T-helper 2 cell (primary cell): ENCODE measurements around the gene PTPRN2.
A peak's percentile ranks its signal among the peaks of the same experiment; 100 is the strongest.

Source experiments
- DNase-seq, 5 experiments: peaks; one replicate each; pipeline versions ENCODE4 v3.0.0 to v3.0.0-alpha.2; 2012 to 2022

Gene PTPRN2

DNA sequence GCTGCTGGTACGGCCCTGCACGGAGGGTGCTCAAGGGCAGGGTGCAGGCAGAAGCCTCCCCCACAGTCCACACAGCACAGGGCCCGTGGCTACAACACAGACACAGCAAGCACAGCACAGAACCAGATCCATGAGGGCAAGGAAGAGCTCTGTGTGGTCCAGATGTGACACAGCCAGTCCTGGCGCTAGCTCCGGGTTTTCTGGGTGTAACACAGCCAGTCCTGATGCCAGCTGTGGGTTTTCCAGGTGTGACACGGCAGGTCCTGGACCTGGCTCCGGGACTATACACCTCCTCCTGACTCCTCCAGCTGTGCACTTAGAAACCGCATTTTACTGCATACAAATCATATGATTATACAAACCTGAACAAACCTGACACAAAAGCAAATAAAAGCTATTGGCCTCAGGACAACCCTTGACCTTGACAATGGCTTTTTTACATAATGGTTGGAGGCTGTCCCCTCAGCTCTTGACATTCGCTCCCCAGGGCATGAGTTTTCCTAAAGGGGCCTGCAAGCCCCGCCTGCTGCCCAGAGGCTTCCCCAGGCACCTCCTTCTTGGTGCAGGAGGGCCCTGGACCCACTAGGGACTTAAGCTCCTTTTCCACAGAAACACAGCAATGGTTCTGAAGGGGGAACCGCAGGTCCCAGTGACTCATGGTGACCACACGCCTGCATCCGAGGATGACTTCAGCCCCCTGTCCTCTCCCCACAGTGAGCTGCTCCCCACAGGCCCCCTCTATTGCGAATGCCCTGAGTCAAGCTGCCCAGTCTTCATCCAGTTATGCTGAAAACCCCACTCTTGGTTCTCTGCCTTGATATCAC is 209.6 kb downstream of the PTPRN2 start:
- DNase-seq, result no peak

DNA sequence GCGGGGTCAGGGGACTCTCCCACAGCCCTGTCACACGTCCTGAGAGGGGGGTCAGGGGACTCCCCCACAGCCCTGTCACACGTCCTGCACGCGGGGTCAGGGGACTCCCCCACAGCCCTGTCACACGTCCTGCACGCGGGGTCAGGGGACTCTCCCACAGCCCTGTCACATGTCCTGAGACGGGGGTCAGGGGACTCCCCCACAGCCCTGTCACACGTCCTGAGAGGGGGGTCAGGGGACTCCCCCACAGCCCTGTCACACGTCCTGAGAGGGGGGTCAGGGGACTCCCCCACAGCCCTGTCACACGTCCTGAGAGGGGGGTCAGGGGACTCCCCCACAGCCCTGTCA is 210.8 kb downstream of the PTPRN2 start:
- DNase-seq, result peak in 1 of 5 experiments; percentile 32

- DNase-seq, result peak in 2 of 5 experiments; percentile 17 to 44
These were observed 211.3 kb downstream of the PTPRN2 start for GRCh38 chr7:158376146-158376838.

DNA sequence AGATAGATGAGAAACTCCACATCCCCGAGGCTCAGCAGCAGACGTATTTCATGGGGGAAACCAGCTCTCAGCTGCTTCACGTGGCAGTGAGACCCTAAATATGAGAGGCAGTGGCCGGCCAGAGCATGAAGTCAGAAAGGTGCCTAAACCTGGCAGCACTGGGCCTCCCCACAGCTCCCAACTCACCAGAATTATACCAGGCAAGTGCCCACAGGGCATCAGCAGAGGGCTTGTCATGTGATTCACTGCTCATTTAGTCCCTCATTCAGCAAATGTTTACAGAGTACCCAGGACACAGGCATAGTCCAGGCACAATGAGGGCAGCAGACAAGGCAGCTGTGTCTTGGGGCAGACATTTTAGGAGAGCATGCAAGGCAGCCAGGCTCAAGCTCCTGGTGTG is 212.6 kb downstream of the PTPRN2 start:
- DNase-seq, result no peak

DNA sequence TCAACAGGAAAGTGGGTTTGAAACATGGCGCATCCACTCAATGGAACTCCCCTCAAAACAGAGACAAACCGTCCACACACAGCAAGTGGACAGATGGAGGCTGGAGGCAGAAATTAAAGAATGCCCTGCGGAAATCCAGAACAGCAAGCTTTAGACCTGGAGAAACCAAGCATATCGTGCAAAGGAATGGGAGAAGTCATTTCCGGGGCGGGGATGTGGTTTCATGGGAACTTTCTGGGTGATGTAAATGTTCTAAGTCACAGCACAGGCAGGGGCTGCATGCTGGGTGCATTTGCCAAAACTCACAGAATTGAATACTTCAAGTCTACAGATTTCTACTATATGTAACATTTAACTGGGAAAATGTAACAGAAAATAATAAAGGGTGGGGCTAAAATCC is 213.0 kb downstream of the PTPRN2 start:
- no peak for DNase-seq

DNA sequence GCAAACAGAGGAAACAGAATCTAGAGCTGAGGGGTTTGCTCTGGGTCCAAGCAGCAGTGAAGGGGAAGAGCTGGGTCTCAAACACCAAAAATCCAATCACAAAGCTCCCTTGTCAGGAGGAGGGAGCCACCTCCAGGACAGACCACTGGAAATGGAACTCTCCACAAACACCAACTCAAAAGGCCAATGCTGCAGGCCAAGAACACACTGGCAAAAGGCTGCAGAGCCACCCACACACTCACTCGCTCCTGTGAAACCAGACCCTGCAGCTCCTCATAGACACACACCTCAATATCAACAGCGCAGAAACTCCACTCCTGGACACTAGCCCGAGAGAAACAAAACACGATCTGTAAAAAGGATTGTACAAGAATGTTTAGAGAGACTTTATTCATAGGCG is 213.5 kb downstream of the PTPRN2 start:
- DNase-seq, result no peak

DNA sequence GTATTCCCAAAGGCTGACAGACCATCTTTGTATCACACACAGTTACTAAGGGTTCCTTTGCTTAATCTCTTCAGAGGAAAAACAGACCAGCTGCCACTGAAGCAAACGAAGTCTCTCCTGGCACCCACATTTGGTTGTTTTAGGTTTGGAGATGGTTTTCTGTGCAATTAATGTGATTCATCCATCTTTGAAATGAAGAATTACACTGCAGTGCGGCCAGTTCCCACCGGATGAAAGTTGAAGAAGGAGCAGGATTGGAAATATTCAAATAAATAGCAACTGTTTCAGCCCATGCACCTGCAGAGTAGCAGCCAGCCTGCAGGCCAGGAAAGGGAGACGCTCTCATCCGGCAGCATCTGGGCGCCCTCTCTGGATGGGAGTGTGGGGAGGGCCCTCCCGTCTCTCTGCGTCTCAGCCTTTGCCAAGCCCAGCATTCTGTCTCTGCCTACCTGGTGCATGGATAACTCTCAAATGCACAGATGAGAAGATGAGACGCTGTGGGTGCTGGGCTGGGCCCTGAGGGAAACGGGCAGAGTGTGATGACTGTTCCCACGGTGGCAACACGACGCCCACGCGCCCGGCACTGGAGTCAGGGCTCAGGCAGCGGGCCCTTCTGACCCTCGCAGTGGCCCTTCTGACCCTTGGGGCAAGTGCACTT is 214.0 kb downstream of the PTPRN2 start:
- DNase-seq, result no peak

DNA sequence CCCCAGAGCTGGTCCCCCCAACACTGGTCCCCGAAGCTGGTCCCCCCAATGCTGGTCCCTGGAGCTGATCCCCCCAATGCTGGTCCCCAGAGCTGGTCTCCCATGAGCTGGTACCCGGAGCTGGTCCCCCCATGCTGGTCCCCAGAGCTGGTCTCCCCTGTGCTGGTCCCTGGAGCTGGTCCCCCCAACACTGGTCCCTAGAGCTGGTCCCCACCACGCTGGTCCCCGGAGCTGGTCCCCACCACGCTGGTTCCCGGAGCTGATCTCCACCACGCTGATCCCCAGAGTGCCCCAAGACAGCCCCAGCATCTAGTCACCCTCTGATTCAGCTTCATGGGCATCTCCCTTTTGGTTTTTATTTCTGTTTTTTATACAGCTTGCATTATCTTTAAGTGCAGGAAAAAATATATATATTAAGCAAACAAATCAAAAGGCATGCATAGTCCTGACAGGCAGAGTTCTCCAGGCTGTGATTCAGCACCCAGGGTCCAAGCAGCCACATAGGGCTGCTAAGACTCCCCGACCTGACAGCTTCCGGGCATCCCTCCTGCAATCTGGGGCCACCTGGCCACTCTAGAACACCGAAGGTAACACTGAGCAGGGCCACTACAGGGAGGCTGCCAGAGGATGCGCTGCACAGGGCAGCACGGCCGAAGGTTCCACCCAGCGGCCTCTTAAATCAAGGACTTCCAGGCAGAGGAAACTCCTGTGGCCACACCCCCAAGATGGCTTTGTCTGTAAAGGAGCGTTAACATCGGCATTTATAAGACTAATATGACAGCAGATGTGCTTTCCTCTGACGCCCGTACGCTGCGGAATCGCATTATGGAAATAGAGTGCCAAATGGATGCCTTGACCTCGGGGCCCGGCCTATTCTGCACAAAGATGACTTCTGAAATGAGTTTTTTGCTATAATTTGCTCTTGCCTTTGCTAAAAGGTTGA is 215.0 kb downstream of the PTPRN2 start:
- no peak for DNase-seq

- no peak for DNase-seq
These were observed 215.8 kb downstream of the PTPRN2 start for GRCh38 chr7:158371856-158372255.

GRCh38 chr7:158369866-158370265 is 217.8 kb downstream of the PTPRN2 start:
- DNase-seq, result no peak

DNA sequence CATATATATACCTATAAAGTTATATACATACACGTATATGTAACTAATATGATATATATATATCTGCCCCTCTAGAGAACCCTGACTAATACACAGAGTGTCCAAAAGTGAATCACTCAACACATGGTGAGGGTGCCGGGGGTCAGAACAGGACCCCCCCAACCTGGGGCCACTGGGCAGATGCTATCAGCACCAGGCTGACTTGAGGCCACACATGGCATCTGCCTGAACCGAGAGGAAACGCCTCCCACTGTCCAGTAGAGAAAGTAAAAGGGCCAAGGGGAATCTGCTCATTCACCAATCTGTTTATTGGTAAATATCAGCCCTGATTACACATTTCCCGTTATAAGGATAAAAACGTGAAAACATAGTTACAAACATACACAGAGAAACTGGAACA is 218.3 kb downstream of the PTPRN2 start:
- DNase-seq, result no peak

GRCh38 chr7:158368449-158368848 is 219.2 kb downstream of the PTPRN2 start:
- DNase-seq, result no peak

- no peak for DNase-seq
These were observed 220.0 kb downstream of the PTPRN2 start for GRCh38 chr7:158367634-158367982.

- no peak for DNase-seq
These were observed 220.5 kb downstream of the PTPRN2 start for GRCh38 chr7:158366916-158367633.

GRCh38 chr7:158366346-158366745 is 221.3 kb downstream of the PTPRN2 start:
- DNase-seq, result no peak

GRCh38 chr7:158365267-158365666 is 222.4 kb downstream of the PTPRN2 start:
- no peak for DNase-seq

DNA sequence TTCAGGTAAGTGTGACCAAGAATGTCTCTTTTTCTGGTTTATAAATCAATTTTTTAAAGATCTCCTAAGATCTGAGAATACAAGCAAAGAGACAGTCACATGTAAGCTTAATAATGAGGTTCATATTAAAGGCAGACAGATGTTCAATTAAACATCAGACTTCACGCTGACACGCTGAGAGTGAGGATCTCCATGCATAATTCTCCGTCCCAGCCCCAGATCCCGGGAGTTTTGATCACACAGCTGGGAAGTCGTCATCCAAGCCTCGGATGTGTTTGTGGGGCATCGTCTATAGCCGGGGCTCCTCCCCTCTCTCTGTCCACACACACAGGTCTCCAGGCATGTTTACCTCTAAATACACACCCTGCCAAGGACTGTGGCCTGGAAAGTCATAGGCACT is 223.2 kb downstream of the PTPRN2 start:
- no peak for DNase-seq

DNA sequence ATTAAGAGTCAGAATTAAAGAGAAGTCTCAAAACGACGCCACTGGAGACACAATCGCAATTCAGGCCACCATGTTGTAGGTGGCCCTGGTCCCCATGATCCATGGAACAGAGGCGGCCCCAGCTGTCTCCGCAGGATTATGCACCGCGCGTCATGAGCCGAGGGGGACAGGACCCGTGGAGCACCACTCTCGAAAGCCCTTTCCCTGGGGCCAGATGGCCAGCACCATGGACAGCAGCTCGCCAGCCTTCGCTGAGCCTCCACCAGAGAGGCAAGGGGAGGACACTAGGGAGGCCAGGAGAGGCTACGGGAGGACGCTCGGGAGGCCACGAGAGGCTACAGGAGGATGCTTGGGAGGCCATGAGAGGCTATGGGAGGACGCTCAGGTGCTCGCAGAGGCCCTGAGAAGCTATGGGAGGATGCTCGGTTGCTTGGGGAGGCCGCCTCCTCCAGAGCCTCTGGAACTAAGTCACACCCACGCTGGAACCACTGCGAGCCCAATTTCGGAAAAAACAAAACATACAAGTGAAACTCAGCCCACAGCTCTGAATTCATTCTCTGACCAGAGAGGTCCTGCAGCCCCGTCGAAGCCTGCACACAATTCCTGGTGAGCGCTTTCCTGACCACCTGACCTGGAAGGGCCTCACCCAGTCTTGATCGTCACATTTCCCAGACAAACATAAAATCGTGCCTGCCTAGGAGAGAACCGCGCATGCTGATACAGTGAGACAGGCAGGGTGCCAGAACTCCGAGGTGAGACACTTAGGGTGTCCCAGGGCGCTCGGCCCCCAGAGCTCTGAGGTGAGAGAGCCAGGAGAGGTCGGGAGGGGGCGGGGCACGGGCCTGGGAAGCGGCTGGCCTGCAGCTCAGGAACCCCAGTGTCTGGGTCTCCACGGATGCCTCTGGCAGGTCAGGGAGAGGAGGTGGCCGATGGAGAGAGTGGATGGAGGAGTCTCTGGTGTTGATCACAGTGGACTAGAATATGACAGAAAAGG is 224.4 kb downstream of the PTPRN2 start:
- no peak for DNase-seq

DNA sequence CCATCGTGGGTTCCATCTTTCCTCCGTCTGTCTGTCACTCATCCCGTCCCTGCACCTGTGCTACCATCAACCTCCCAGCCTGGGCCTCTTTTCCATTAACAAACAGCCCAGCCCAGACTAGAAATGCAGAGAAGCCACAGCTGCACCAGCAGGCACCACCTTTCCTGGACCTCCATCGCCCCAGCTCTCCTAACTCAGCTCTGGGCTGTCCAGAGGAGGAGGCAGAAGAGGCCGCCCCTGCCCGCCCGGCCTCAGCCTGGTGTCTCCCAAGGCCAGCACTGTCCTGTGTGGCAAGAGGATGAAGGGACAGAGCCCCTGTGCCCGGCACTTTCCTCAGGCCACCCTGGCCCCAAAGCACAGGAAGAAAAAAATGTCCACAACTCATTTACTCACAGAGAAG is 225.6 kb downstream of the PTPRN2 start:
- DNase-seq, result no peak

DNA sequence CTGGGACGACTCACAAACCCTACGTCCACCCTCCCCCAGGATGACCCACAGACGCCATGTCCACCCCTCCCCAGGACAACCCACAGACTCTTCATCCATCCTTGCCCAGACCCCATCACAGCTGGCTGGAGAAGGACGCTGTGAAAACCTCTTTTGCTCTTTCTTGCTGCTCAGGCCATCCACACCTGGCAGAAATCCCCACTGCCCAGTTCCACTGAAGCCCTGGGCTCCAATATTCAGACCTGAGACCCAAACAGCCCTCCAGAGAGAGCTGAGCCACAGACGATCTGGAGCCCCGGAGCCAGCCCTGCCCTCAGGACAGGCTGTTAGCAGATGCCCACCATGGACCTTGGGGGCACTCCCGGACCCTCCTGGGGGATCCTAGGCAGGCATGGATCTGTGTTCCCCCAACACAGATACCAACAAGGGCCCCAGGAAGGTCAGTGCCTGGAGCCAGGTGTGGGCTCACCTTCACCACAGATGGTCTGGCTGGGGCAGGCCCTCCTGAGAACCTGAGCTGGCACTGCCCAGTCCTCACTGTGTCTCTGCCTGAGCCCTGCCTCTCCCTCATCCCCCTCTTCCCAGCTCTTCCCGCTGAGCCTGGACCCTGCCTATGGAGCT is 226.2 kb downstream of the PTPRN2 start:
- no peak for DNase-seq
